ENCODE data around the gene COG4. TPM values are rescaled to one million over a fixed set of nuclear protein-coding genes. Genes with fewer than 3 reads are reported as not detected.
A peak's percentile ranks its signal among the peaks of the same experiment; 100 is the strongest.
"Not testable (repeated sequence)": the region's sequence is repeated elsewhere in the genome, so short reads cannot be mapped to it uniquely, and the experiment has no call there.

COG4 gene
- total RNA-seq, 1 donor from 2014 or later, result 46.5 TPM

DNA sequence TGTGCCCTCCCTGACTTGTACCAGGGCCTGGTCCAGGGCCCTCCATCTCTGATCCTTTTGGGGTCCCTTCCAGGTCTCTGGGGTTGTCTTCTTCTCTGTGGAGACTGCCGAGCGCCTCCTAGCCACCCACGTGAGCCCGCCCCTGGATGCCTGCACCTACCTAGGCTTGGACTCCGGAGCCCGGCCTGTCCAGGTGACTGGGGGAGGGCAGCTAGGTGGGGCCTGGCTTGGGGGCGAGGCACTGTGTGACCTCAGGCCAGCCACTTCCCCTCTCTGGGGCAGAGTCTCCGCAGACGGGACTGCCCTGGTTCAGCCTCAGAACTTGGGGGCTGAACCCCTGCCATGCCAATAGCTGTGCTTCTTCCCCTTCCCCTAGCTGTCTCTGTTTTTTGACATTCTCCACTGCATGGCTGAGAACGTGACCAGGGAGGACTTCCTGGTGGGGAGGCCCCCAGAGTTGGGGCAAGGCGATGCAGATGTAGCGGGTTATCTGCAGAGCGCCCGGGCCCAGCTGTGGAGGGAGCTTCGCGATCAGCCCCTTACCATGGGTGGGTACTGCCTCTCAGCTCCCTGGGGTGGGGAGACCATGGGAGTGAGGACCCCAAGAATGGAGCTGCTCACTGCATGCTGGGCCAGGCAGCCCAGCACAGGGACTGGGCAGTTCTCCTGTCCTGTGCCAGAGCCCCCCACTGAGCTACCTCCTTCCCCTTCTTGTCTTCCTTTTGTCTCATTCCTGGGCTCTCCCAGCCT lies 54.4 kb downstream of the COG4 start:
- DNase-seq (ENCODE audit: missing footprints) (no peak), ATAC-seq (no peak)
- intact Hi-C loops (cut with DNase I), result no loop called here

DNA sequence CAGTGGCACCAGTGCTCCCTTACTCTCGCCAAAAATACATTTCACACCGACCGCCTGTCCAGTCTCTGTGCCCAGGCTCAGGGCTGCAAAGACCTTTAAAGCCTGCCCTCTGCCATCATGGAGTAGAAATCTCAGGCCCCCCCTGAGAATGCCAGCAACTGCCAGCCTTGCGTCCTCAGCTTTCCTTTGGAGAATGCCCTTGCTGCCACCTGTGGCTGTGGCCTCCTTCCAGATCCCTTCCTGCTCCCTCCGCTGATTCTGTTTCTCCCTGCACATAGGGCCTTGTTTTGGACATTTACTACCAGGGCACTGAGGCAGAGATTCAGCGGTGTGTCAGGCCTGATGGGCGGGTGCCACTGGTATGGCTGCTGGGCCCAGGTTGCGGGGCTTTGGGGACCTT lies 55.7 kb downstream of the COG4 start:
- no peak for ATAC-seq
- DNase-seq (ENCODE audit: missing footprints), result no peak
- intact Hi-C loops (cut with DNase I), result no loop called here

DNA sequence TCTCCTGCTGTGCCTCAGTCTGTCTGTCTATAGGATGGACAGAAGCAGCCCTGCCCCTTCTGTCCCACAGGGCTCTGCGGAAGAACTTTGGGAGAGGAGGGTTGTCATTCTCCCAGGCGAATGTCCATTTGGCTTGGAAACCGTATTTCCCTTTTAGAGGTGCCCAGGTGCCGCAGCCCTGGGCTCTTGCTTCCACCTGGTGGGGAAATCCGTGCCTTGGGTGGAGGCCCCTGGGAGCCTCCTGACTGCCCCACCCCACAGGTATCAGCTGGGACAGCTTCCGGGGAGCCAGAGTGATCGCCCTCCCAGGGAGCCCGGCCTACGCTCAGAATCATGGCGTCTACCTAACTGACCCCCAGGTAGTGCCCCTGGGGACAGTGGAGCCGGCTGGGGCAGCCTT lies 56.2 kb downstream of the COG4 start:
- DNase-seq (ENCODE audit: missing footprints), result no peak
- no peak for ATAC-seq
- intact Hi-C loops (cut with DNase I), result no loop called here

DNA sequence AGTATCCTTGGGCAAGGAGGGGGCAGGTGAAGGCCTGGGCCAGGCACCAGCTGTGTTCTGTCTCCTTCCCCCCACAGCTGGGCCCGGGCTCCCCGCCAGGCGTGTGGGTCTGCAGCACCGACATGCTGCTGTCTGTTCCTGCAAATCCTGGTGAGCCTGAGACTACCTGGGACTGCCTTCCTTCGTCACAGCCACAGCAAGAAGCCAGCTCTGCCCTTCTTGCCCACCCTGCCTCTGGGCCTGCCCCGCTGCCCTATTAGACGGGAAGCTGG lies 56.6 kb downstream of the COG4 start:
- ATAC-seq, result no peak

DNA sequence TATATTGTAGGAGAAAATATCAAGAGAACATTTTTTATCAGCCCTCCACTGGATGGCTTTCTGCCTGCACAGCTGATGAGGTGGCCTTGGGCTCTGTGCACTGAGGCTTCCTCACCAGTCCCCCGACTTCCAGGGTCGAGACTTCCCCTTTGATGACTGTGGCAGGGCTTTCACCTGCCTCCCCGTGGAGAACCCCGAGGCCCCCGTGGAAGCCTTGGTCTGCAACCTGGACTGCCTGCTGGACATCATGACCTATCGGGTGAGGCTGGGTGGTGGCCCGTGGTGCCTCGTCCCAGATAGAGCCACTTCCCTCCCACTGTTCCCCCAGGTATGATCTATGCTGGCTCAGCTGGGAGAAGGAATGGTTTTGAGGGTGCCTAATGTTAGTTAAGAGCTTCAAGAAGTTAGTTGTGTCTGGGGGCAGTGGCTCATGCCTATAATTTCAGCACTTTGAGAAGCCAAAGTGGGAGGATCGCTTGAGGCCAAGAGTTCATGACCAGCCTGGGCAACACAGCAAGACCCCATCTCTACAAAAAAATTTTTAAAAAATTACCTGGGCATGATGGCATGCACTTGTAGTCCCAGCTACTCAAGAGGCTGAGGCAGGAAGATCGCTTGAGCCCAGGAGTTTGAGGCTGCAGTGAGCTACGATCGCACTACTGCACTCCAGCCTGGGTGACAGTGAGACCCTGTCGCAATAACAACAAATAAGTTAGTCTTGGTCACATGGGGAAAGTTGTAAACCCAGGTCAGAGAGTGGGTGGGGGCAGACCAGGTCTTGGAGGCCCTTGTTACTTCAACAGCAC lies 57.2 kb downstream of the COG4 start:
- DNase-seq (ENCODE audit: missing footprints), result no peak
- ATAC-seq, result no peak
- intact Hi-C loops (cut with DNase I), result no loop called here

More for the DNA sequence above, 56.6 kb downstream of the COG4 start:
- intact Hi-C loops (cut with DNase I), result no loop called here
- no peak for DNase-seq (ENCODE audit: missing footprints)

DNA sequence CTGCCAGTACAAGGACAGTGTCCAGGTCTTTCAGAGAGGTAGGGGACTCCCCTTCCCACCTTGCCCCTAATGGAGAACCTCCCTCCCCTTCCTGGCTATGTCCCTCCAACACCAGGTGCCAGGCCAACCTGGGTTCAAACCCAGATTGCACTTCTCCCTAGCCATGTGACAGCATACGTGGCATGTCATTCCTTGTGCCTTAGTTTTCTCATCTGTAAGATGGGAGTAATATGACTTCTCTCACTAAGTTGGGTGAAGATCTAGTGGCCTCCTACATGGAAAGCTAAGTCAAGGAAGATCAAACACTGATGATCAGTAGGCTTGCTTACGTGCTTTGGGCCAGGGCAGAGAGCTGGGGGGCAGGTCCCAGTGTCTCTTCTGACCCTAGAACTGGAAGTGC lies 60.1 kb downstream of the COG4 start:
- intact Hi-C loops (cut with DNase I), result no loop called here
- no peak for DNase-seq (ENCODE audit: missing footprints)
- ATAC-seq, result no peak

DNA sequence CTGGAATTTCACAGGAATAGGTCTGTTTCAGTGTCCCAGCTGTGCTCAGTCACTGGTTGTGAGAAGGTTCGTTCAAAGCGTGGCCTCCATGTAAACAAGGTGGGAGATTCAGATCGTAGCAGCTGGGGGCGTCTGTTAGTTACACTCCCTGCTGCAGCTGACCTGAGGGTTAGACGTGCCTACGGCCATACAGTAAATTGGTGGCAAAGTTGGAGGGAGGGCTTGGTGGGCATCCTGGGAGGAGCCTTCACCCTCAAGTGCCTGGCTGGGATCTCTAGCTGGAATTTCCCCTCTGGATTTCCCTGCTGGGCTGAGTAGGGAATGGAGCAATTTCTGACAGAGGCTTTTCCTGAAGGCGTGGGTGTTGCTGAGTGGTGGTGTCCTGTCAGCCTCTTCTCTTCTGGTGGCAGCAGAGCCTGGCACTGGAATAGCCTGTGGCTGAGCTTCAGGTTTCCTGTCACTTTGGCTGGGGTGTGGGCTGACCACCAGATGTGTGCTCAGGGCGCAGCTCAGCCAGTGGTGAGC lies 62.6 kb downstream of the COG4 start:
- DNase-seq (ENCODE audit: missing footprints) (peak; percentile 54), ATAC-seq (peak; percentile 70)
- intact Hi-C loops (cut with DNase I), result no loop called here

DNA sequence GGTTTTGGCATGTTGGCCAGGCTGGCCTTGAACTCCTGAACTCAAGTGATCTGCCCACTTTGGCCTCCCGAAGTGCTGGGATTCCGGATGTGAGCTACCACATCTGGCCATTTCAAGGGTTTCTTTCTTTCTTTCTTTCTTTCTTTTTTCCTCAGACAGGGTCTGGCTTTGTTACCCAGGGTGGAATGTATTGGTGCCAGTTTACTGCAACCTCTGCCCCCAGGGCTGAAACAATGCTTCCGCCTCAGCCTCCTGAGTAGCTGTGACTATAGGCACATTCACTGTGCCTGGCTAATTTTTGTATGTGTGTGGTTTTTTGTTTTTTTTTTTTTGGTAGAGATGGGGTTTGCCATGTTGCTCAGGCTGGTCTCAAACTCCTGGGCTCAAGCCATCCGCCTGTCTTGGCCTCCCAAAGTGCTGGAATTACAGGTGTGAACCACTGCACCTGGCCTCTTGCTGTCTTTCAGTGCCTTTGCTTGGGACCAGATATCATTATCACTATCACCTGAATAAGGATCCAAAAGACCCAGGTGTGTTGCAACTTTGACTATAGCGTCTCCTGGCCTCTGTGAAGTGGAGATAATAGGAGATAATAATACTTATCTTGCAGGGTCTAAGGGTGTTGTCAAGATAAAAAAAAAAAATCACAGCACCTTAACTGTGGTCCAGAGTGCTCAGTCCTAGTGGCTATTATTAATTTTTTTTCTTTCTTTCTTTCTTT lies 65.7 kb downstream of the COG4 start:
- peak; percentile 25 for DNase-seq (ENCODE audit: missing footprints)
- intact Hi-C loops (cut with DNase I), result no loop called here
- no peak for ATAC-seq

DNA sequence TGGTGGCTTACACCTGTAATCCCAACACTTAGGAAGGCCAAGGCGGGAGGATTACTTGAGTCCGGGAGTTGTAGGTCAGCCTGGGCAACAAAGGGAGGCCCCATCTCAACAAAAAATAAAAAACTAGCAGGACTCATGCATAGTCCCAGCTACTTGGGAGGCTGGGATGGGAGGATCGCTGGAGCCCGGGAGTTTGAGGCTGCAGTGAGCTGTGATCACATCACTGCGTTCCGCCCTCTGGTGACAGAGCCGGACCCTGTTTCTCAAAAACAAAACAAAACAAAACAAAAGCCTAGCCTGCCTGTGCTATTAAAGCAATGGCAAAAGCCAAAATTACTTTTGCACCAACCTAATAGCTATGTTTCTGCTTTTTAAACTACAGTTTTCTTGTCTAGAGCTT lies 67.4 kb downstream of the COG4 start:
- ATAC-seq, result no peak
- DNase-seq (ENCODE audit: missing footprints), result peak; percentile 22
- intact Hi-C loops (cut with DNase I), result loop anchor here (2.0 kb wide), 1 partner anchor 17 kb away; the partner anchor contains the start of gene ST3GAL2

DNA sequence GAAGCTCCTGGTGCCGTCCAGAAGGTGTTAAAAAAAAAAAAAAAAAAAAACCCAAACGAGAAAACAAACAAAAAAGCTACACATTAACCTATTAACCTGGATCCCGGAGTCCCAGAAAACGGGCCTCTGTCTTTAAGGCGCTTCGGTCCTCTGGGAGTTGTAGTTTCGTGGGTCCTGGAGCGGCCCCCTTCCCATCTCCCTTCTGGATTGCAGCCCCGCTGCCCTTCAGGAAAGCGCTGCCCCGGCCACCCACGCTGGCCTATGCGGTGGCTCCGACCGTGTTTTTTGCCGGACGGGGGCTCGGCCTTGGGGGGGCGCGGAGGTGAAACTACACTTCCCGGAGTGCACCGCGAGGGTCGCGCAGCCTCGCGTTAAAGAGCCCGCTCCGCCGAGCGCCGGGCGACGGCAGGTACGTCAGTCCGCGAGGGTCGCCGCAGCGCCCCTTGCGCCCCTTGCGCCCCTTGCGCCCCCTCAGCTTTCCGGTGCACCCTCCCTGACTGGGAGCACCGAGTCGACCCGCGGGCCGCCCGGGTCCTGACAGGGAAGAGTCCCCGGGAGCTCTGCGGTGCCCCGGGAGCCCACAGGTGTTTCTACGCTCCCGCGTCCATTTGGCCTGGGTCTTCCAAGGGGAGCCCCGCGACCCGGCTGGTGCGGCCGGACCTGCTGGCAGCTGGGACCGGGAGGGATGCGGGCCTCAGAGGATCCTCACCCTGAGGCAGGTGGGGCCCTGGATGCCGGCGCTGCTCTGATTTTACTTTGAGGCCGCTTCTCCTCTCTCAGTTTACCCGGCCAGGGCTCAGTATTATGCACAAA lies 68.9 kb downstream of the COG4 start, which contains the start of gene FCSK:
TSS of gene FCSK (plus strand) at position 374 of the 813 bp plus-strand sequence. CDS start 8,596 bp downstream, outside the sequence.
- DNase-seq (ENCODE audit: missing footprints), result peak; percentile 88
- ATAC-seq, result peak; percentile 87
- intact Hi-C loops (cut with DNase I), result loop anchor here (1.0 to 2.0 kb wide), 2 partner anchors 16 to 73 kb away; partner anchors contain the start of gene ST3GAL2

DNA sequence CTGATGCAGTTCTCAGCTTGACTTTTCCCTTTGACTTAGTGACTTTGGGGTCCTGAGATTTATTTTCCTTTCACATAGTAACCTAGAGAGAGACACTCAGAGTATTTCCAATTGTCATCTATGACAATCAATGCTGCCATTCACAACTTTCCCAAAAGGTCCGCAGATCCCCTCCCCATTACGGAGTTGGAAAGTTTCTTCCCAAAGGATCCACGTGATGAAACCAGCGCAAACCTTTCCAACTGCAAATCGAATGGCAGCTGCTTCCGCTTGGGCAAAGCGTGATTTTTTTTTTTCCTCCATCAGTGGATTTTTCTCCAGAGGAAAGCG lies 69.5 kb downstream of the COG4 start:
- intact Hi-C loops (cut with DNase I), result loop anchor here (1.0 to 2.0 kb wide), 2 partner anchors 15 to 73 kb away; partner anchors contain the start of gene ST3GAL2
- peak; percentile 38 for ATAC-seq

DNA sequence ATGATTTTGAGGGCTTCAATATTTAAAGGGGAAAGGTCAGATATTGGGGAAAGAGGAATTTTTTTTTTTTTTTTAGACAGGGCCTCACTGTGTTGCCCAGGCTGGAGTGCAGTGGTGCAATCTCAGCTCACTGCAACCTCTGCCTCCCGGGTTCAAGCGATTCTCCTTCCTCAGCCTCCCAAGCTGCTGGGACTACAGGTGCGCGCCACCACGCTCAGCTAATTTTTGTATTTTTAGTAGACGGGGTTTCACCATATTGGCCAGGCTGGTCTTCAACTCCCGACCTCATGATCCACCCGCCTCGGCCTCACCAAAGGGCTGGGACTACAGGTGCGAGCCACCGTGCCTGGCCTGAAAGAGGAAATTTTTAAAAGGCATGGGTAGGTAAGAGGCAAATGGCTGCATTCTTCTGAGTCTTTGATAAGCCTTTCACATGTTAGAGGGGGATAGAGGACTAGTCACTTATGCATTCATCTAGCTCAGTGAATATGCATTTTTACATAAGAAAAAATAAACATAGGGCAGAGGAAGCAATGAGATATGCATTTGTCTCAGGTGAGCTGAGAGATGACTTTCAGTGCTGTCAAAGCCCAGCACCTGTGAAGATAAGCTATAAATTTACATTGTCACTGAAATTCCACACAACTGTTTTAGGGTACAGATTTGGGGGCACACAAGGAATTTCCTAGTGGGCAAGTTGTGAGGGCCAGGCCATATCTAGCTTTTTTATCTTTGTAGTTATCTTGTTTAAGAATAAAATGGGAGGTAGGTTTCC lies 70.0 kb downstream of the COG4 start:
- intact Hi-C loops (cut with DNase I), result no loop called here

More for the DNA sequence above, 69.5 kb downstream of the COG4 start:
- no peak for DNase-seq (ENCODE audit: missing footprints)

DNA sequence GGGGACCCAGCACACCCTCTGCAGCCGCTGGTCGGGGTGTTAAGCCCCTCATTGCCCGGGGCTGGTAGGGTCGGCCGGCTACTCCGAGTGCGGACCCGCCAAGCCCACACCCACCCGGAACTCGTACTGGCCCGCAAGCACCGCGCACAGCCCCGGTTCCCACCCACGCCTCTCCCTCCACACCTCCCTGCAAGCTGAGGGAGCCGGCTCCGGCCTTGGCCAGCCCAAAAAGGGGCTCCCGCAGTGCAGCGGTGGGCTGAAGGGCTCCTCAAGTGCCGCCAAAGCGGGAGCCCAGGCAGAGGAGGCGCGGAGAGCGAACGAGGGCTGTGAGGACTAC lies 72.4 kb downstream of the COG4 start:
- intact Hi-C loops (cut with DNase I); ATAC-seq; DNase-seq (ENCODE audit: missing footprints): not testable (repeated sequence)

More for the DNA sequence above, 70.0 kb downstream of the COG4 start:
- DNase-seq (ENCODE audit: missing footprints) (peak; percentile 27), ATAC-seq (no peak)

DNA sequence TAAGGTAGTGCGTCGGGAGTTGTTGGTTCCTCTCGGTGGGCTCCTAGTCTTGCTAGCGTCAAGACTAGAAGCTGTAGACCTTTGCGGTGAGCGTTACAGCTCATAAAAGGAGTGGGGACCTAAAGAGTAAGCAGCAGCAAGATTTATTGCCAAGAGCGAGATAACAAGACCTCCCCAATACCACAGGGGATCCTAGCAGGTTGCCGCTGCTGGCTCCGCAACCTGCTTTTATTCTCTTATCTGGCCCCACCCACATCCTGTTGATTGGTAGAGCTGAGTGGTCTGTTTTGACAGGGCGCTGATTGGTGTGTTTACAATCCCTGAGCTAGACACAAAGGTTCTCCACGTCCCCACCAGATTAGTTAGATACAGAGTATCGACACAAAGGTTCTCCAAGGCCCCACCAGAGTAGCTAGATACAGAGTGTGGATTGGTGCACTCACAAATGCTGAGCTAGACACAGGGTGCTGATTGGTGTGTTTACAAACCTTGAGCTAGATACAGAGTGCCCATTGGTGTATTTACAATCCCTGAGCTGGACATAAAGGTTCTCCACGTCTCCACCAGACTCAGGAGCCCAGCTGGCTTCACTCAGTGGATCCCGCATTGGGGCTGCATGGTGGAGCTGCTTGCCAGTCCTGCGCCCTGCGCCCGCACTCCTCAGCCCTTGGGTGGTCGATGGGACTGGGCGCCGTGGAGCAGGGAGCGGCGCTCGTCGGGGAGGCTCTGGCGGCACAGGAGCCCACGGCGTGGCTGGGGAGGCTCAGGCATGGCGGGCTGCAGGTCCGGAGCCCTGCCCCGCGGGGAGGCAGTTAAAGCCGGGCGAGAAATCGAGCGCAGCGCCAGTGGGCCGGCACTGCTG lies 73.0 kb downstream of the COG4 start:
- intact Hi-C loops (cut with DNase I); DNase-seq (ENCODE audit: missing footprints); ATAC-seq: not testable (repeated sequence)

DNA sequence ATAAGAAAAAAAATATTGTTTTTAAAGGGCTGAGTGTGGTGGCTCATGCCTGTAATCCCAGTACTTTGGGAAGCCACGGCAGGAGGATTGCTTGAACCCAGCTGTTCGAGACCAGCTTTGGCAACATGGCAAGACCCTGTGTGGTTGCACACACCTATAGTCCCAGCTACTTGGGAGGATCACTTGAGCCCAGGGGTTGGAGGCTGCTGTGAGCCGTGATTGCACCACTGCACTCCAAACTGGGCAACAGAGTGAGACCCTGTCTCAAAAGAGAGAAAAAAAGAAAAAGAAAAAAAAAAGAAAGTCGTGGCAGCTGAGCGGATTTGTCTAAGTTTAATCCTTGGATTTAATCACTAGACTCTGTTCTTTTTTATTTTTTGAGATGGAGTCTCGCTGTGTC lies 75.3 kb downstream of the COG4 start:
- intact Hi-C loops (cut with DNase I), result no loop called here
- no peak for DNase-seq (ENCODE audit: missing footprints)
- ATAC-seq, result no peak

DNA sequence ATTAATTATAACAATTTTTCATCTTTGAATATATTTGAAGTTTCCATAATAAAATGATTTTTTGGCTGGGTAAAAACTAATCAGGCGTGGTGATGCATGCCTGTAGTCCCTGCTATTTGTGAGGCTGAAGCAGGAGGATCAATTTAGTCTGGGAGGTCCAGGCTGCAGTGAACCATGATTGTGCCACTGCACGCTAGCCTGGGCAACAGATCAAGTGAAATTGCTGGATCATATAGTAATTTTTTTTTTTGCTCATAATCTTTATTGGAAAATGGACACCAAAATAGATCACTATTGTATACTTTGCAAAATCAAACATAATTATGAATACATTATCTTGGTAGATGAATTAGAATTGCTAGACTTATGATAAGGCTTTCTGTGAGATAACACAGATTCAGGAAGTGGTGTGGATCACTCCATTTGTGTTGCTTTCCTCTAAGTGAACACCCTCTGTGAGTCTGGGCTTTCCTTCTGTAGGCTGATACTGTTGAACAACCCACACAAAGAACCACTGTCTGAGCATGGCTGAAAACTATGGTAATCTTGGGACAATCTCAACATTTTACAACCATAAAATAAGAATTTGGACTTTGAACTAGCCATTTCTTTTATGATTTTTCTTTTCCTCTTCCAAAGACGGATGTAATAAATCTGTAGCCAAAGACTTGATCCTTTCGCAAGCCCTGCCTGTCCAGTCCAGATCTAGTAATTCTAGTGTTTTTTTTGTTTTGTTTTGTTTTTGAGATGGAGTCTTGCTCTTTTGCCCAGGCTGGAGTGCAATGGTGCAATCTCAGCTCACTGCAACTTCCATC lies 78.9 kb downstream of the COG4 start:
- no peak for DNase-seq (ENCODE audit: missing footprints)
- intact Hi-C loops (cut with DNase I), result no loop called here
- ATAC-seq, result no peak

Measured in Right ventricle myocardium inferior (tissue), 1 donor.